Ectodermal cell (in vitro differentiated cells): Measurements from ENCODE around the gene ARIH1.
A peak's percentile ranks its signal among the peaks of the same experiment; 100 is the strongest.
"Not testable (repeated sequence)": the region's sequence is repeated elsewhere in the genome, so short reads cannot be mapped to it uniquely, and the experiment has no call there.

Source experiments
- H3K27ac ChIP-seq: 2 replicates; pipeline ENCODE4 v1.7.0; 2013; ENCODE audit warnings: mild to moderate bottlenecking, low read depth, low read length; ENCODE audit not compliant: insufficient read depth, poor library complexity, severe bottlenecking
- H3K27me3 ChIP-seq: 2 replicates; pipeline ENCODE4 v1.7.0; 2013; ENCODE audit warnings: mild to moderate bottlenecking, low read length; ENCODE audit not compliant: insufficient read depth, control insufficient read depth, poor library complexity, severe bottlenecking
- H3K36me3 ChIP-seq: one replicate; pipeline ENCODE4 v1.7.0; 2013; ENCODE audit warnings: low read length; ENCODE audit not compliant: control insufficient read depth, insufficient read depth
- H3K4me1 ChIP-seq: one replicate; pipeline ENCODE4 v1.7.0; 2013; ENCODE audit warnings: low read length; ENCODE audit not compliant: control insufficient read depth, insufficient read depth
- H3K4me3 ChIP-seq: 2 replicates; pipeline ENCODE4 v1.7.0; 2013; ENCODE audit warnings: low read depth, low read length, control low read depth; ENCODE audit not compliant: insufficient read depth
- H3K9me3 ChIP-seq: 2 replicates; pipeline ENCODE4 v1.7.0; 2013; ENCODE audit warnings: mild to moderate bottlenecking, low read length, moderate library complexity; ENCODE audit not compliant: control insufficient read depth
- WGBS, 2 experiments: methylation state at CpG; one replicate each; pipeline ENCODE4 v1.1.7; 2013; ENCODE audit warnings: missing lambda C conversion rate in 2 of 2; 5-methylcytosine and 5-hydroxymethylcytosine counted together

The ARIH1 gene

GRCh38 chr15:72464251-72464650 lies 9.9 kb upstream of the ARIH1 start:
- 90 to 92% methylated on average over 7 of the region's 7 CpGs for WGBS, 2 experiments
- no peaks in the 10 kb centered on the region for H3K36me3 ChIP-seq
- no peak overlapping the region for H3K4me3 ChIP-seq
- no peaks in the 10 kb centered on the region for H3K4me1 ChIP-seq
- H3K27ac ChIP-seq: no peak overlapping the region
- no peaks in the 10 kb centered on the region for H3K27me3 ChIP-seq
- H3K9me3 ChIP-seq: no peaks in the 10 kb centered on the region

GRCh38 chr15:72468103-72468502 lies 6.0 kb upstream of the ARIH1 start:
- Histone ChIP-seq H3K27ac (no peak overlapping the region), H3K4me1 (no peaks in the 10 kb centered on the region)
- 87 to 94% methylated on average over 3 of the region's 3 CpGs for WGBS, 2 experiments

GRCh38 chr15:72472992-72473610 lies 1.0 kb upstream of the ARIH1 start:
- H3K4me3 ChIP-seq: peak overlapping the region; percentile 79
- H3K27ac ChIP-seq: peak overlapping the region; percentile 99
- H3K36me3 ChIP-seq: no peaks in the 10 kb centered on the region
- no peaks in the 10 kb centered on the region for H3K9me3 ChIP-seq
- 73 to 81% methylated on average over 3 to 4 of the region's 4 CpGs for WGBS, 2 experiments
- H3K27me3 ChIP-seq: no peaks in the 10 kb centered on the region
- H3K4me1 ChIP-seq: no peaks in the 10 kb centered on the region

More at GRCh38 chr15:72468103-72468502, 6.0 kb upstream of the ARIH1 start:
- Histone ChIP-seq H3K4me3 (no peak overlapping the region), H3K36me3 (no peaks in the 10 kb centered on the region), H3K27me3 (no peaks in the 10 kb centered on the region), H3K9me3 (no peaks in the 10 kb centered on the region)

GRCh38 chr15:72474466-72474911 lies 359 bp downstream of the ARIH1 start:
- Histone ChIP-seq H3K4me3 (peak overlapping the region; percentile 79), H3K4me1 (no peaks in the 10 kb centered on the region), H3K27ac (peak overlapping the region; percentile 99), H3K27me3 (no peaks in the 10 kb centered on the region), H3K9me3 (no peaks in the 10 kb centered on the region), H3K36me3 (no peaks in the 10 kb centered on the region)
- 0% methylated on average over 67 of the region's 67 CpGs for WGBS, 2 experiments

GRCh38 chr15:72474912-72475628 lies 940 bp downstream of the ARIH1 start:
- Histone ChIP-seq H3K4me3 (peak overlapping the region; percentile 79), H3K4me1 (no peaks in the 10 kb centered on the region), H3K36me3 (no peaks in the 10 kb centered on the region), H3K27me3 (no peaks in the 10 kb centered on the region), H3K9me3 (no peaks in the 10 kb centered on the region), H3K27ac (peak overlapping the region; percentile 99)
- 0% methylated on average over 42 of the region's 42 CpGs for WGBS, 2 experiments

- H3K4me1 ChIP-seq: no peaks in the 10 kb centered on the region
- no peak overlapping the region for H3K27ac ChIP-seq
- peak overlapping the region; percentile 79 for H3K4me3 ChIP-seq
- WGBS, 2 experiments: 27 to 44% methylated on average over 2 of the region's 2 CpGs
- no peaks in the 10 kb centered on the region for H3K27me3 ChIP-seq
- no peaks in the 10 kb centered on the region for H3K9me3 ChIP-seq
- no peaks in the 10 kb centered on the region for H3K36me3 ChIP-seq
Observed at GRCh38 chr15:72475674-72476073, 1.5 kb downstream of the ARIH1 start.

GRCh38 chr15:72476330-72476729 lies 2.2 kb downstream of the ARIH1 start:
- 94% methylated on average over 16 of the region's 16 CpGs for WGBS, 2 experiments
- not testable (repeated sequence) for H3K27me3 ChIP-seq, H3K27ac ChIP-seq, H3K9me3 ChIP-seq, H3K4me1 ChIP-seq, H3K36me3 ChIP-seq
- H3K4me3 ChIP-seq: peak overlapping the region; percentile 79

DNA sequence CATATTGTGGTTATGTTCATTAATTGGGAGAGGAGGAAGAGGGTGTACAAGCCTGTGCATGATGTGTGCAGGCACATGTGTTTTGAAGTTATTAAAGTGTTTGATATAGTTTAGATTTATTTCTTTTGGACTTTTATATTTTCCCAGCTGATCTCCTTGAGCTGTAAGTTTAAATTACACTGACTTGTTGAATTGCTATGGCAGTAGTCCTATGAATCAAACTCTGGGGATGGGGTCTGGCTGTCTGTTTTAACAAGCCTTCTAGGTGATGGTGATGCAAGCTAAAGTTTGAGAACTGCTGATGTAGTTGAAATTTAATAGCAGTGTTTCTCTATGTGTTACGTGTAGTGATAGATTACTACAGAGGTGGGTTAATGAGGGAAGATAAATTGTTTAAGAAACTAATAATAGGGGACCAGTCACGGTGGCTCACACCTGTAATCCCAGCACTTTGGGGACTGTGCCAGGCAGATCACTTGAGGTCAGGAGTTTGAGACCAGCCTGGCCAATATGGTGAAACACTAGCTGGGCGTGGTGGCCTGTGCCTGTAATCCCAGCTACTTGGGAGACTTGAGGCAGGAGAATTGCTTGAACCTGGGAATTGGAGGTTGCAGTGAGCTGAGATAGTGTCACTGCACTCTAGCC lies 7.0 kb downstream of the ARIH1 start:
- H3K9me3 ChIP-seq: no peaks in the 10 kb centered on the region
- 89 to 96% methylated on average over 3 of the region's 3 CpGs for WGBS, 2 experiments
- no peak overlapping the region for H3K4me3 ChIP-seq
- no peaks in the 10 kb centered on the region for H3K27me3 ChIP-seq
- H3K4me1 ChIP-seq: no peaks in the 10 kb centered on the region
- H3K27ac ChIP-seq: no peak overlapping the region
- no peaks in the 10 kb centered on the region for H3K36me3 ChIP-seq

DNA sequence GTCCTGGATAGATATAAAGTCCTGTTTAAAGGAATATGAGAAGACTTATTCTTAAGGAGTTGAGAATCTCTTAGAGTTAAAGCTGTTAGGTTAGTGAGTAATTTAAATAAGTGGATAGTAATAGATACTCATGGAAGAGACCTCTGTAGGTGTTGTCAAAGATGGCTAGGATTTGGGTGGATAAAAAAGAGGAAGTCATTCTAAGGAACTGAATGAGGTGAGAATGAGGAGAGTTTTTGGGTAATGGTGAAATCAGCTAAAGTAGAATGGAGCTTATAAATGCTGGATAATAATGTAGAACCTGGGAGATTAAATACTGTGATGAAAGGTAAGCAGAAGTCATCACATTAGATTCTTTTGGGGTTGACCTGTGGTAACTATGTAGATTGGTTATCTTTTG lies 8.1 kb downstream of the ARIH1 start:
- Histone ChIP-seq H3K4me1 (no peaks in the 10 kb centered on the region), H3K27ac (no peak overlapping the region), H3K27me3 (no peaks in the 10 kb centered on the region), H3K9me3 (no peaks in the 10 kb centered on the region), H3K4me3 (no peak overlapping the region), H3K36me3 (no peaks in the 10 kb centered on the region)

GRCh38 chr15:72483279-72483678 lies 9.1 kb downstream of the ARIH1 start:
- WGBS, 2 experiments: 99 to 100% methylated on average over 2 to 5 of the region's 6 CpGs
- Histone ChIP-seq H3K27me3 (no peaks in the 10 kb centered on the region), H3K4me3 (no peak overlapping the region), H3K4me1 (no peaks in the 10 kb centered on the region), H3K27ac (no peak overlapping the region), H3K36me3 (no peaks in the 10 kb centered on the region), H3K9me3 (no peaks in the 10 kb centered on the region)
